Mucosa of descending colon (tissue), 3 donors: ENCODE data around the gene JAGN1. TPM values are rescaled to one million over a fixed set of nuclear protein-coding genes. Genes with fewer than 3 reads are reported as not detected.
A peak's percentile ranks its signal among the peaks of the same experiment; 100 is the strongest.

Experiments used
- ATAC-seq: fragments of 200-7000 bp; cut with Tn5 transposase; one replicate; pipeline ENCODE4 v1.9.1; 2020; ENCODE audit warnings: mild to moderate bottlenecking, moderate library complexity
- DNase-seq, 3 donors: peaks; one replicate each; pipeline ENCODE4 v3.0.0-alpha.2; 2020
- H3K36me3 ChIP-seq: fragments of 200-600 bp; one replicate; pipeline ENCODE4 v1.8.0; 2021; ENCODE audit warnings: low read depth, mild to moderate bottlenecking
- H3K4me1 ChIP-seq: fragments of 200-600 bp; one replicate; pipeline ENCODE4 v1.8.0; 2021; ENCODE audit warnings: low read depth, mild to moderate bottlenecking
- H3K4me3 ChIP-seq: fragments of 200-600 bp; one replicate; pipeline ENCODE4 v1.8.0; 2021; ENCODE audit warnings: mild to moderate bottlenecking
- H3K9me3 ChIP-seq: fragments of 200-600 bp; one replicate; pipeline ENCODE4 v1.8.0; 2021; ENCODE audit warnings: mild to moderate bottlenecking
- CTCF ChIP-seq: fragments of 200-600 bp; IDR thresholded peaks from one replicate; pipeline ENCODE4 v1.8.0; 2022; ENCODE audit warnings: antibody characterized with exemption, mild to moderate bottlenecking
- intact Hi-C, 2 donors: fragments of 100-400 bp; cut with DNase I in 1 of 2; cut with micrococcal nuclease in 1 of 2; formaldehyde crosslinking; loops; one replicate each; pipeline versions ENCODE4 v1.11.0 to v1.11.1; 2022; cut with DNase I, micrococcal nuclease
- total RNA-seq, 3 donors: library from RNA; stranded (reverse); fragmentation: NEBNext Ultra II Directional in 2 of 3; extraction: Animal tissue kit (Norgen Biotek cat#: 25700) in 2 of 3; gene quantifications; one replicate each; pipeline versions ENCODE4 v1.2.1 to v1.2.4, GENCODE V29; 2021 to 2023
- donor health status: DM: no; HTN: no; CAD: no; lungs with moderate emphysema.
- donor health status: DM: no; HTN: no; CAD: no.
- donor health status: DM: no; HTN: yes; CAD: no.

JAGN1 gene
- total RNA-seq, 3 donors from 2014 or later: 29.6 to 41.5 (median 36.6) TPM

GRCh38 chr3:9901967-9902366 is 11.6 kb downstream of the JAGN1 start:
- Histone ChIP-seq H3K36me3 (no peaks in the 10 kb centered on the region), H3K4me1 (peaks cover 46% of the 10 kb centered on the region), H3K9me3 (no peaks in the 10 kb centered on the region), H3K4me3 (no peak overlapping the region)
- ATAC-seq (no peak), DNase-seq (peak in 1 of 3 donors; percentile 54)
- no peak for TF ChIP-seq CTCF
- intact Hi-C loops: no loop called here

GRCh38 chr3:9902372-9903237 is 12.2 kb downstream of the JAGN1 start, which contains the start of gene IL17RE:
Gene IL17RE (plus strand): TSS chr3:9902848. CDS start chr3:9902933, 85 bp downstream.
- peak; percentile 84 to 89 (median 88) for DNase-seq

GRCh38 chr3:9903238-9903624 is 12.8 kb downstream of the JAGN1 start:
- H3K4me1 ChIP-seq: peaks cover 33% of the 10 kb centered on the region
- H3K9me3 ChIP-seq: no peaks in the 10 kb centered on the region
- no peak for TF ChIP-seq CTCF
- peak overlapping the region; percentile 32 for H3K4me3 ChIP-seq
- intact Hi-C loops: no loop called here
- DNase-seq (peak in 1 of 3 donors; percentile 40), ATAC-seq (peak; percentile 5)
- H3K36me3 ChIP-seq: no peaks in the 10 kb centered on the region

More at GRCh38 chr3:9902372-9903237, 12.2 kb downstream of the JAGN1 start, which contains the start of gene IL17RE:
- ATAC-seq: peak; percentile 61
- intact Hi-C loops: no loop called here
- Histone ChIP-seq H3K9me3 (no peaks in the 10 kb centered on the region), H3K4me1 (peaks cover 40% of the 10 kb centered on the region), H3K4me3 (peak within 1 kb of the TSS; percentile 32), H3K36me3 (no peaks in the 10 kb centered on the region)
- no peak for TF ChIP-seq CTCF

GRCh38 chr3:9903904-9904303 is 13.5 kb downstream of the JAGN1 start:
- no peak for TF ChIP-seq CTCF
- intact Hi-C loops: no loop called here
- ATAC-seq (no peak), DNase-seq (peak in 1 of 3 donors; percentile 42)
- H3K4me3 ChIP-seq: no peak overlapping the region
- H3K4me1 ChIP-seq: peaks cover 27% of the 10 kb centered on the region
- H3K36me3 ChIP-seq: no peaks in the 10 kb centered on the region
- no peaks in the 10 kb centered on the region for H3K9me3 ChIP-seq

- no peak overlapping the region for H3K4me3 ChIP-seq
- ATAC-seq (no peak), DNase-seq (no peak)
- no peaks in the 10 kb centered on the region for H3K9me3 ChIP-seq
- H3K36me3 ChIP-seq: no peaks in the 10 kb centered on the region
- H3K4me1 ChIP-seq: peaks cover 16% of the 10 kb centered on the region
- no peak for TF ChIP-seq CTCF
- intact Hi-C loops: no loop called here
Observed at GRCh38 chr3:9906480-9906879, 16.1 kb downstream of the JAGN1 start.
